Right cardiac atrium (tissue), 5 donors: ENCODE measurements around the gene YWHAH. TPM values are rescaled to one million over a fixed set of nuclear protein-coding genes. Genes with fewer than 3 reads are reported as not detected.
"Not testable (repeated sequence)": the region's sequence is repeated elsewhere in the genome, so short reads cannot be mapped to it uniquely, and the experiment has no call there.

Experiments
- ATAC-seq, 2 donors: fragments of 200-7000 bp; cut with Tn5 transposase; one replicate each; pipeline versions ENCODE4 v1.8.0 to v1.9.1; 2020; ENCODE audit warnings: moderate library complexity in 2 of 2, mild to moderate bottlenecking in 1 of 2
- DNase-seq, 3 donors: peaks; one replicate each; pipeline ENCODE4 v3.0.0-alpha.2; 2020
- H3K27ac ChIP-seq: one replicate; pipeline ENCODE4 v1.5.1; 2013; ENCODE audit warnings: mild to moderate bottlenecking, low read length, control low read depth, moderate library complexity
- H3K27me3 ChIP-seq: one replicate; pipeline ENCODE4 v1.6.1; 2013; ENCODE audit not compliant: control insufficient read depth, insufficient read depth
- H3K4me1 ChIP-seq: one replicate; pipeline ENCODE4 v1.6.1; 2013; ENCODE audit warnings: low read length; ENCODE audit not compliant: control insufficient read depth, insufficient read depth
- H3K4me3 ChIP-seq: one replicate; pipeline ENCODE4 v1.5.1; 2013; ENCODE audit warnings: low read length, control low read depth
- H3K9me3 ChIP-seq: one replicate; pipeline ENCODE4 v1.6.1; 2013; ENCODE audit warnings: low read length; ENCODE audit not compliant: control insufficient read depth
- WGBS: extraction: QIAGEN DNeasy Blood & Tissue Kit; methylation state at CpG from one replicate; pipeline ENCODE4 v1.1.7; 2013; 5-methylcytosine and 5-hydroxymethylcytosine counted together
- intact Hi-C, 4 donors: fragments of 100-400 bp; cut with DNase I; formaldehyde crosslinking; loops; one replicate each; pipeline versions ENCODE4 v1.11.0 to v1.14.0; 2022 to 2023
- polyA plus RNA-seq: library from polyadenylated mRNA; stranded (reverse); fragments of 200-250 nt; gene quantifications from one replicate; pipeline ENCODE4 v1.2.3, GENCODE V29; 2013
- total RNA-seq, 4 donors: library from RNA; stranded (reverse); fragmentation: NEBNext Ultra II Directional; extraction: Animal tissue kit (Norgen Biotek cat#: 25700); gene quantifications; one replicate each; pipeline ENCODE4 v1.2.1, GENCODE V29; 2021
- donor health status: healthy with polysubstance abuse.
- donor health status: DM: no; HTN: yes; CAD: no.
- donor health status: DM: no; HTN: no; CAD: no.
- donor health status: DM: no; HTN: yes; CAD: no; lungs with severe emphysema.
- donor health status: DM: yes; HTN: yes; CAD: no.

The YWHAH gene
- total and polyA plus RNA-seq, 5 donors = 59.9 to 103 (median 79.9) TPM

DNA sequence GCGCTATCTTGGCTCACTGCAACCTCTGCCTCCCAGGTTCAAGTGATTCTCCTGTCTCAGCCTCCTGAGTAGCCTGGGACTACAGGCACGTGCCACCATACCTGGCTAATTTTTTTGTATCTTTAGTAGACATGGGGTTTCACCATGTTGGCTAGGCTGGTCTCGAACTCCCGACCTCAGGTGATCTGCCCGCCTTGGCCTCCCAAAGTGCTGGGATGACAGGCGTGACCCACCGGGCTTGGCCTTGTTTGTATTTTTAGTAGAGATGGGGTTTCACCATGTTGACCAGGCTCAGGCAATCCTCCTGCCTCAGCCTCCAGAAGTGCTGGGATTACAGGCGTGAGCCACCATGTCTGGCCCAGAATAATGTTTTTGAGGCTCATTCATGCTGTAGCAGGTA, 37.6 kb downstream of the YWHAH start:
- 85% methylated on average over 8 of the region's 8 CpGs for WGBS
- not testable (repeated sequence) for ATAC-seq, H3K4me3 ChIP-seq, DNase-seq, H3K27me3 ChIP-seq, H3K4me1 ChIP-seq, H3K9me3 ChIP-seq, H3K27ac ChIP-seq
- intact Hi-C loops = loop anchor here in 1 of 4 donors (5.0 kb wide), 1 partner anchor 285 kb away; no protein-coding TSS in a partner anchor

DNA sequence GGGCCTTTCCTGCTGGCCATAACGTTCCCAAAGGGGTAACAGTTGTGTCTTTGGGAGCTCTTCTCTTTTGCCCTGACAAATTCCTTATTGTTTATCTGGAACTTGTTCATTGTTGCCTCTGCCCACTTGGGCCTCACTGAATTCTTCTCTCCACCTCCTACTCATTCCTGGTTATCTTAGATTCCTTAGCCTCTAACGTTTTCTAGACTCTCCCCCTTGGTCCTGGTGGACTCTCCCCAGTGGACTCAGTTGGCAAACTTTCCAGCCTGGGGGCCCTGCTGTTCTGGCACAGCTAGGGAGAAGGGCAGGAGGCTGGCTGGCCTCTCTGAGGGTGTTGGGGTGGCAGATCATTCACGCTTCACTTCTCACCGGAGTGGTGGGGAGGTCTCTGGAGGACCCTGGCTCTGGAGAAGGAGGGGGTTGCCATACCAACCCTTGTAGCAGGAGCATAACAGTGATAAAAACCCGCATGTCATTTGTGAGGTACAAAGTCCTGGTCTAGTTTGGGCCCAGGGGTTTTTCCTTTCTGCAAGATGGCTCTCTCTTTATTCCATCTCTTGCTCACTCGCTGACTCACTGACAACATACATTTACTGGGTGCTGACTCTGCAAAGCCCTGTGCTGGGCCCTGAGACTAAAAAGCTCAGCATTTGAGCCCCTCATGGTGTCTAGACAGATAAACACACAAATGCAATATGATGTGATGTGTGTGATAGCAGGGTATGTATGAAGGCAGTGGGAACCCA, 39.7 kb downstream of the YWHAH start:
- 53% methylated on average over 6 of the region's 6 CpGs for WGBS
- no peak overlapping the region for H3K4me3 ChIP-seq

DNA sequence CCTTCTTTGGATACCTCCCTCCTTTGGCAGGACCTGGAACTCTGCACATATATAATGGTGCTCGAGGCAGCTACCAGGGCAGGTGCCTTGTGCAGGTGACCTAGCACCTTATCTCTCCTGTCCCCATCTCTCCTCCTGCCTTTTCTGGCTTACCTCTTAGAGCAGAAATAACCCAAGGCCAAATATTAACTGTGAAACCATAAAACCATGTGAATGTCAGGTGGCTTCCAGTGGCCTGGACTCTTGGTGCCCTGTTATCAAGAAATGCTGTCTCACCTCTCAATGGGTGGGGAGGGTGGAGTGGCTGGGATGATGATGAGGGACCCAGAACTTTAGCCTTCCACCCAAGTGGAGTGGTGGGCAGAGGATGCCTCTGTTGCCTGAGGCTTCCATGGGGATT, 42.9 kb downstream of the YWHAH start:
- intact Hi-C loops = no loop called here
- WGBS = 86% methylated on average over 1 of the region's 1 CpG
- no peaks in the 10 kb centered on the region for H3K9me3 ChIP-seq
- no peak overlapping the region for H3K27ac ChIP-seq
- ATAC-seq = no peak
- H3K27me3 ChIP-seq = no peaks in the 10 kb centered on the region
- DNase-seq = no peak
- H3K4me1 ChIP-seq = no peaks in the 10 kb centered on the region
- no peak overlapping the region for H3K4me3 ChIP-seq

More for the DNA sequence above, 39.7 kb downstream of the YWHAH start:
- Histone ChIP-seq H3K27ac (no peak overlapping the region), H3K4me1 (no peaks in the 10 kb centered on the region), H3K9me3 (no peaks in the 10 kb centered on the region), H3K27me3 (no peaks in the 10 kb centered on the region)
- DNase-seq = no peak
- no peak for ATAC-seq
- intact Hi-C loops = loop anchor here in 1 of 4 donors (5.0 kb wide), 1 partner anchor 283 kb away; no protein-coding TSS in a partner anchor

DNA sequence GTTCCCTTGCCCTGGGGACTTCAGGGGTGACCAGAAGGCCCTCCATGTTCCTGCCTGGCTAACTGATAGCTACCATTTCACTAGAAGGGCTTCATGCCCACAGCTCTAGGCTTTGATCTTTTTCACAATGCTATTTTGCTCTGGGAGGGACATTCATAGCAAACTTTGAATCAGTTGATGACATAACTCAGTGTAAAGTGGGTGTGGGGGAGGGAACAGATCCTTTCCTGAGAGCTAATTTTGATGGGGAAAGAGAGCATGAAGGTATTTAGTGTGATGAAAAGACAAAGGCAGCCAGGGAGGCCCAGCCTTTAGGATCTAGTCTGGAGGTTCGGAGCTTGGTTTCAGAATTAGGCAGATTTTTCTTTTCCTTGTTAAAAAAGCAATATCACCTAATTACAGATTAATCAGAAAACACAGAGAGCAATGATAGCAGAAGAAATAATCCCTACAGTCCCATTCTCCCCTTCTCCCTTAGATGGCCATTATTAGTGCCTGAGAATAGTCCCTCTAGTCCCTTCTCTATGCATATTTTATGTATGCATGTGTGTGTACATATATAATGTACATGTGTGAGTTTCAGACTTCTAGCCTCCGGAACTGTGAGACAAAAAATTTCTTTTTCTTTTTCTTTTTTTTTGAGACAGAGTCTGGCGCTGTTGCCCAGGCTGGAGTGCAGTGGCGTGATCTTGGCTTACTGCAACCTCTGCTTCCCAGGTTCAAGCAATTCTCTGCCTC, 46.9 kb downstream of the YWHAH start:
- DNase-seq (no peak), ATAC-seq (no peak)
- Histone ChIP-seq H3K4me1 (no peaks in the 10 kb centered on the region), H3K4me3 (no peak overlapping the region), H3K27me3 (no peaks in the 10 kb centered on the region), H3K9me3 (no peaks in the 10 kb centered on the region), H3K27ac (no peak overlapping the region)
- WGBS = 89% methylated on average over 4 of the region's 4 CpGs
- intact Hi-C loops = no loop called here

DNA sequence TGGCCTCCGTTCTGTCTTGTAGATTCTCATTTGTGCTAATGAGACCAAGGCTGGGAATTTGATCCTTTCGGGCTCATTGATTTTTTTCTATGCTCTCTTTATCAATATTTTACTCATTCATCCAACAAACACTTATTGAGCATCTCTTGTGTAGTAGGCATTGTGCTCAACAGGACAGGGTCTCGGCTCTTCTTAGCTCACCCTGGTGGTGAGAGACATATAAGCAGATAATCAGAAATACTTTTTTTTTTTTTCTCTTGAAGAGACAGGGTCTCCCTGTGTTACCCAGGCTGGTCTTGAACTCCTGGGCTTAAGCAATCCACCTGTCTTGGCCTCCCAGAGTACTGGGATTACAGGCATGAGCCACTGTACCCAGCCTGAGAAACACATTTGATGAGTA, 50.7 kb downstream of the YWHAH start:
- ATAC-seq (no peak), DNase-seq (no peak)
- no peak overlapping the region for H3K27ac ChIP-seq
- no peaks in the 10 kb centered on the region for H3K4me1 ChIP-seq
- no peaks in the 10 kb centered on the region for H3K27me3 ChIP-seq
- WGBS = 80% methylated on average over 3 of the region's 3 CpGs
- no peak overlapping the region for H3K4me3 ChIP-seq
- intact Hi-C loops = no loop called here
- H3K9me3 ChIP-seq = no peaks in the 10 kb centered on the region

DNA sequence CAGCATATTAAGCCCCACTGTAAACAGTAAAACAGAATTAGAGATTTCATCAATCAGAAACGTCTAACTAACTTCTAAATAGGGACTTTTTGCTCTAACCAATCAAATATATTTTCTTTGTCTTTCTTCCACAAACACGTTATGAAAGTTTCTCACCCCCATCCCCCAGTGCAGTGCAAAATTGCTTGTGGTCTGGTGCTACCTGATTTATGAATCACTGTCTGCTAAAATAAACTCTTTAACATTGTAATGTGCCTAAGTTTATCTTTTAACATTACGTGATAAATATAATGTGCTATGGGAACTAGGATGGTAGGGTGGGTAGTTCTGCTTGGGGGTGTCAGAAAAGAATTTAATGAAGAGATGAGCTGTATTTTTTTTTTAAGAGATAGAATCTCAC, 51.5 kb downstream of the YWHAH start:
- H3K4me1 ChIP-seq = no peaks in the 10 kb centered on the region
- H3K9me3 ChIP-seq = no peaks in the 10 kb centered on the region
- DNase-seq = no peak
- WGBS = 48% methylated on average over 3 of the region's 3 CpGs
- no peak overlapping the region for H3K4me3 ChIP-seq
- H3K27ac ChIP-seq = no peak overlapping the region
- ATAC-seq = no peak
- intact Hi-C loops = no loop called here
- H3K27me3 ChIP-seq = no peaks in the 10 kb centered on the region

DNA sequence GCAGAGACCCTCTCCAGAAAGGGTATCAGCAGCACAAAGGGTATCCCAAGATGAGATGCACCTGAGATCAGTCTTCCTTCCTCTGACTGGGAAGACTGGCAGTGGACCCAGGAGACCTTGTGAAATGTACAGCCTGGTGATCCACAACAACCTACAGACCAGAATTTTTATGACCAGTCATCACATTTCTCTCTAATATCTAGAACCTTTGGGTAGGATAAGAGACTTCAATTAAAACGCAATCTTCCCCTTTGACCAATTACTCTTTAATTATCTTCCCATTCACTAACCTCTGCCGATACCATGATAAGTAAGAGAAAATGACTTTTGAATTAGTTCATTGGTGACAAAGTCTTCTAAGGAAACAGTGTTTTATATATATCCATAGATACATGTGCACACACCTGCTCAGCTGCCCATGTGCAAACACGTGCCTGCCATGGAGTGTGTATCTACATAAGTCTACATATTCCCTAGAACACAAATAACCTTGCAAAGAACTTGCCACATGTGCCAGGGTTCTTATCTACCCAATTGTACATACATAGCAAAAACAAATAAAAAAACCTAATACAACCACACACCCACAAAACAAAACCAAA, 54.5 kb downstream of the YWHAH start:
- H3K9me3 ChIP-seq = no peaks in the 10 kb centered on the region
- intact Hi-C loops = no loop called here
- ATAC-seq = no peak

DNA sequence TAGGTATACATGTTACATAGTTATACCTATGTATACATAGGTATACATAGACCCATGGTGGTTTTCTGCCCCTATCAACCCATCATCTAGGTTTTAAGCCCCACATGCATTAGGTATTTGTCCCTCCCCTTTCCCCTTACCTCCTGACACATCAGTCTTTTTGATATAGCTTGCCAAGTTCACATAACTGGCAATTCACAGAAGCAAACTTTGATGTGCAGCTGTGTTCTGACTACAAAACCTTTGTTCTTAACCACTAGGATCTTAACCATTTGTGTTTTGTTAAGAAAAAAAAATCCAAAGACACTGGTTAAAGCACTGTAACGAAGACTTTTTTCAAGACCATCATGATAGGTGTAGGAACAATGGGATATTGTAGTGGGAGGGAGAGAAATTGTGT, 55.8 kb downstream of the YWHAH start:
- Histone ChIP-seq H3K27ac (no peak overlapping the region), H3K27me3 (no peaks in the 10 kb centered on the region), H3K4me3 (no peak overlapping the region), H3K4me1 (no peaks in the 10 kb centered on the region), H3K9me3 (no peaks in the 10 kb centered on the region)
- 66% methylated on average over 1 of the region's 1 CpG for WGBS
- ATAC-seq = no peak
- no peak for DNase-seq
- intact Hi-C loops = no loop called here

More for the DNA sequence above, 54.5 kb downstream of the YWHAH start:
- Histone ChIP-seq H3K27ac (no peak overlapping the region), H3K4me1 (no peaks in the 10 kb centered on the region), H3K27me3 (no peaks in the 10 kb centered on the region), H3K4me3 (no peak overlapping the region)
- DNase-seq = no peak
- 88% methylated on average over 3 of the region's 3 CpGs for WGBS

DNA sequence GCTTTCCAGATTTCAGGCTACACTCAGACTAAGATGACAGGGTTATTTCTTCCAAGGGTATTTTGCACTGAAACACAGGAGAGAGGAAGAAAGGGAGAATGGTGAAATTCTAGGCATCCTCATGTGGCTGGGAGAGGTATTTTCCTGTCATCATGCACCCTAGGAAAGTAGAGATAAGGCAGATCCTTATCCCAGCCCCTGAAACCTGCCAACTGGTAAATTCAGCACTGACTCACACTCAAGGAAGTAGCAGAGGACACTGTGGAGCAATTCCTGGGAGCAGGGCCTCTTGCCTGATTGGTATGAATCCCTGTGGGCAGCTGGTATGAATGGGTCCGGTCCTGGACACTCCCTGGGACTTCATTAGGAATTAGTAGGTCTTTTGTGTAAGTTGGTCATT, 61.1 kb downstream of the YWHAH start:
- Histone ChIP-seq H3K9me3 (no peaks in the 10 kb centered on the region), H3K4me1 (no peaks in the 10 kb centered on the region), H3K4me3 (no peak overlapping the region), H3K27me3 (no peaks in the 10 kb centered on the region), H3K27ac (no peak overlapping the region)
- intact Hi-C loops = no loop called here
- DNase-seq = no peak
- 78% methylated on average over 1 of the region's 1 CpG for WGBS
- no peak for ATAC-seq
